HEK293 (cell line): ENCODE measurements around the gene LARGE1.

Source experiments
- CTCF ChIA-PET: fragments of 350-600 bp; formaldehyde crosslinking; extraction: SDS; loops from one replicate; lab custom pipeline; 2021; ENCODE audit warnings: antibody characterized with exemption; lab: Yijun Ruan, JAX
- POLR2A ChIA-PET: fragments of 300-600 bp; formaldehyde crosslinking; extraction: SDS; loops from one replicate; lab custom pipeline; 2020; ENCODE audit warnings: antibody characterized with exemption, inconsistent platforms; lab: Yijun Ruan, JAX
- H3K27ac ChIP-seq: fragments of 200-500 bp; sonication (Bioruptor generic); 2 replicates; pipeline ENCODE4 v1.5.1; 2014; ENCODE audit warnings: low read depth, low read length, control low read depth, inconsistent platforms; ENCODE audit errors: extremely low read depth
- H3K36me3 ChIP-seq, 2 experiments: fragments of 200-500 bp in 1 of 2; sonication (Bioruptor generic) in 1 of 2; 1 replicate in 1 of 2; 2 replicates in 1 of 2; pipeline ENCODE4 v1.5.1; 2014 to 2017; ENCODE audit warnings: inconsistent platforms in 2 of 2, low read length in 2 of 2; ENCODE audit not compliant: control insufficient read depth in 2 of 2, insufficient read depth in 1 of 2
- H3K4me1 ChIP-seq: fragments of 200-500 bp; sonication (Bioruptor generic); 2 replicates; pipeline ENCODE4 v1.5.1; 2014; ENCODE audit warnings: mild to moderate bottlenecking, low read length, inconsistent platforms; ENCODE audit not compliant: control insufficient read depth, insufficient read depth
- H3K4me3 ChIP-seq: 2 replicates; pipeline ENCODE4 v1.5.1; 2011; ENCODE audit warnings: low read depth, mild to moderate bottlenecking, control low read depth, low read length, moderate library complexity
- H3K9me3 ChIP-seq: fragments of 200-500 bp; sonication (Bioruptor generic); 2 replicates; pipeline ENCODE4 v1.5.1; 2014; ENCODE audit warnings: low read depth, low read length, inconsistent platforms; ENCODE audit not compliant: control insufficient read depth, insufficient read depth
- AEBP2 ChIP-seq: fragments of 450-650 bp; formaldehyde crosslinking; IDR thresholded peaks from 2 replicates; pipeline ENCODE4 v1.5.1; 2016; ENCODE audit warnings: missing biosample characterization, missing genetic modification characterization, borderline replicate concordance
- KLF10 ChIP-seq: fragments of 450-650 bp; IDR thresholded peaks from 2 replicates; pipeline ENCODE4 v1.5.1; 2018; ENCODE audit warnings: missing biosample characterization, mild to moderate bottlenecking, missing genetic modification characterization
- PATZ1 ChIP-seq: fragments of 450-650 bp; formaldehyde crosslinking; IDR thresholded peaks from 2 replicates; pipeline ENCODE4 v1.5.1; 2016; ENCODE audit warnings: missing biosample characterization, missing genetic modification characterization
- ZBTB48 ChIP-seq: fragments of 450-650 bp; formaldehyde crosslinking; IDR thresholded peaks from 2 replicates; pipeline ENCODE4 v1.5.1; 2016; ENCODE audit warnings: missing biosample characterization, missing genetic modification characterization
- ZBTB7A ChIP-seq: fragments of 450-650 bp; formaldehyde crosslinking; IDR thresholded peaks from 2 replicates; pipeline ENCODE4 v1.5.1; 2016; ENCODE audit warnings: low read depth, missing biosample characterization, missing genetic modification characterization
- ZEB2 ChIP-seq: fragments of 450-650 bp; formaldehyde crosslinking; IDR thresholded peaks from 2 replicates; pipeline ENCODE4 v1.5.1; 2016; ENCODE audit warnings: missing biosample characterization, missing genetic modification characterization
- ZFP3 ChIP-seq: fragments of 450-650 bp; formaldehyde crosslinking; IDR thresholded peaks from 2 replicates; pipeline ENCODE4 v1.5.1; 2016; ENCODE audit warnings: low read depth, missing biosample characterization, missing genetic modification characterization
- ZFP69B ChIP-seq: fragments of 450-650 bp; formaldehyde crosslinking; IDR thresholded peaks from 2 replicates; pipeline ENCODE4 v1.5.1; 2016; ENCODE audit warnings: missing biosample characterization, missing genetic modification characterization
- ZNF155 ChIP-seq: fragments of 450-650 bp; formaldehyde crosslinking; IDR thresholded peaks from 2 replicates; pipeline ENCODE4 v1.5.1; 2016; ENCODE audit warnings: missing biosample characterization, missing genetic modification characterization
- ZNF157 ChIP-seq: fragments of 450-650 bp; formaldehyde crosslinking; IDR thresholded peaks from 2 replicates; pipeline ENCODE4 v1.5.1; 2016; ENCODE audit warnings: missing biosample characterization, missing genetic modification characterization
- ZNF18 ChIP-seq: fragments of 450-650 bp; formaldehyde crosslinking; IDR thresholded peaks from 2 replicates; pipeline ENCODE4 v1.5.1; 2016; ENCODE audit warnings: missing biosample characterization, missing genetic modification characterization
- ZNF214 ChIP-seq: fragments of 450-650 bp; formaldehyde crosslinking; IDR thresholded peaks from 2 replicates; pipeline ENCODE4 v1.5.1; 2017; ENCODE audit warnings: missing biosample characterization, mild to moderate bottlenecking, missing genetic modification characterization, borderline replicate concordance
- ZNF24 ChIP-seq: fragments of 450-650 bp; formaldehyde crosslinking; IDR thresholded peaks from 2 replicates; pipeline ENCODE4 v1.5.1; 2016; ENCODE audit warnings: missing biosample characterization, missing genetic modification characterization
- ZNF280C ChIP-seq: fragments of 450-650 bp; formaldehyde crosslinking; IDR thresholded peaks from 2 replicates; pipeline ENCODE4 v1.5.1; 2016; ENCODE audit warnings: missing biosample characterization, missing genetic modification characterization
- ZNF473 ChIP-seq: fragments of 450-650 bp; formaldehyde crosslinking; IDR thresholded peaks from 2 replicates; pipeline ENCODE4 v1.5.1; 2017; ENCODE audit warnings: missing biosample characterization, missing genetic modification characterization
- ZNF555 ChIP-seq: fragments of 450-650 bp; formaldehyde crosslinking; conservative IDR thresholded peaks from 2 replicates; pipeline ENCODE4 v1.5.1; 2017; ENCODE audit warnings: missing biosample characterization, mild to moderate bottlenecking, missing genetic modification characterization, inconsistent platforms
- ZNF571 ChIP-seq: fragments of 450-650 bp; formaldehyde crosslinking; IDR thresholded peaks from 2 replicates; pipeline ENCODE4 v1.5.0; 2017; ENCODE audit warnings: missing biosample characterization, missing genetic modification characterization
- ZNF600 ChIP-seq: fragments of 450-650 bp; formaldehyde crosslinking; IDR thresholded peaks from 2 replicates; pipeline ENCODE4 v1.5.1; 2016; ENCODE audit warnings: missing biosample characterization, missing genetic modification characterization
- ZNF629 ChIP-seq: fragments of 450-650 bp; formaldehyde crosslinking; IDR thresholded peaks from 2 replicates; pipeline ENCODE4 v1.5.1; 2017; ENCODE audit warnings: missing biosample characterization, missing genetic modification characterization
- ZNF654 ChIP-seq: fragments of 450-650 bp; formaldehyde crosslinking; IDR thresholded peaks from 2 replicates; pipeline ENCODE4 v1.5.1; 2016; ENCODE audit warnings: low read depth, missing biosample characterization, missing genetic modification characterization
- ZNF660 ChIP-seq: fragments of 450-650 bp; IDR thresholded peaks from 2 replicates; pipeline ENCODE4 v1.5.1; 2018; ENCODE audit warnings: missing biosample characterization, mild to moderate bottlenecking, missing genetic modification characterization
- ZNF76 ChIP-seq: fragments of 450-650 bp; formaldehyde crosslinking; IDR thresholded peaks from 2 replicates; pipeline ENCODE4; 2016; ENCODE audit warnings: low read depth, missing biosample characterization, missing genetic modification characterization, borderline replicate concordance
- ZNF776 ChIP-seq: fragments of 450-650 bp; formaldehyde crosslinking; IDR thresholded peaks from 2 replicates; pipeline ENCODE4 v1.5.0; 2017; ENCODE audit warnings: missing biosample characterization, missing genetic modification characterization, borderline replicate concordance
- ZNF785 ChIP-seq: fragments of 450-650 bp; formaldehyde crosslinking; IDR thresholded peaks from 2 replicates; pipeline ENCODE4 v1.5.1; 2016; ENCODE audit warnings: missing biosample characterization, missing genetic modification characterization

LARGE1 gene

GRCh38 chr22:33260498-33260897 lies 659.8 kb downstream of the LARGE1 start:
- Histone ChIP-seq H3K9me3 (no peaks in the 10 kb centered on the region), H3K27ac (no peak overlapping the region), H3K36me3 (no peaks in the 10 kb centered on the region), H3K4me3 (no peak overlapping the region), H3K4me1 (no peaks in the 10 kb centered on the region)
- POLR2A ChIA-PET: no interaction called here
- TF ChIP-seq ZNF18 (tag by site-specific recombination): no peak
- CTCF ChIA-PET: no interaction called here

GRCh38 chr22:33255791-33256190 lies 664.5 kb downstream of the LARGE1 start:
- no peak overlapping the region for H3K4me3 ChIP-seq
- CTCF ChIA-PET: interaction anchor here (0.7 to 2.7 kb wide), 2 partner anchors 18 to 21 kb away, joined by 3 to 8 read pairs; no protein-coding TSS in a partner anchor
- H3K27ac ChIP-seq: no peak overlapping the region

GRCh38 chr22:33248948-33249347 lies 671.3 kb downstream of the LARGE1 start:
- TF ChIP-seq ZFP69B: no peak
- TF ChIP-seq ZNF600 (tag by site-specific recombination): no peak
- no peak for TF ChIP-seq ZNF654 (tag by site-specific recombination)
- no peak for TF ChIP-seq ZNF473 (tag by site-specific recombination)
- TF ChIP-seq ZFP3: no peak
- TF ChIP-seq ZEB2: no peak
- no peak for TF ChIP-seq ZNF24 (tag by site-specific recombination)
- TF ChIP-seq ZNF157: no peak
- no peak for TF ChIP-seq ZNF280C (tag by site-specific recombination)
- Histone ChIP-seq H3K36me3 (no peaks in the 10 kb centered on the region), H3K4me1 (no peaks in the 10 kb centered on the region), H3K27ac (no peak overlapping the region), H3K9me3 (no peaks in the 10 kb centered on the region), H3K4me3 (no peak overlapping the region)
- POLR2A ChIA-PET: no interaction called here
- CTCF ChIA-PET: no interaction called here

More at GRCh38 chr22:33255791-33256190, 664.5 kb downstream of the LARGE1 start:
- Histone ChIP-seq H3K4me1 (no peaks in the 10 kb centered on the region), H3K36me3 (no peaks in the 10 kb centered on the region), H3K9me3 (no peaks in the 10 kb centered on the region)
- TF ChIP-seq ZNF155 (tag by site-specific recombination) (no peak), ZNF214 (tag by site-specific recombination) (no peak), KLF10 (tag by site-specific recombination) (no peak)
- TF ChIP-seq, all 188 proteins: peak for 0
- POLR2A ChIA-PET: no interaction called here

GRCh38 chr22:33247758-33248157 lies 672.5 kb downstream of the LARGE1 start:
- ChIA-PET POLR2A (no interaction called here), CTCF (no interaction called here)
- no peaks in the 10 kb centered on the region for H3K9me3 ChIP-seq
- H3K4me1 ChIP-seq: no peaks in the 10 kb centered on the region
- H3K27ac ChIP-seq: no peak overlapping the region
- H3K36me3 ChIP-seq: no peaks in the 10 kb centered on the region
- no peak overlapping the region for H3K4me3 ChIP-seq
- TF ChIP-seq ZBTB48 (tag by site-specific recombination): no peak
- no peak for TF ChIP-seq AEBP2
- no peak for TF ChIP-seq ZBTB7A
- TF ChIP-seq ZNF660: no peak
- no peak for TF ChIP-seq ZNF776
- no peak for TF ChIP-seq ZNF571 (tag by site-specific recombination)
- TF ChIP-seq ZNF785 (tag by site-specific recombination): no peak
- no peak for TF ChIP-seq ZNF629 (tag by site-specific recombination)
- no peak for TF ChIP-seq ZNF555 (tag by site-specific recombination)
- no peak for TF ChIP-seq ZNF76 (tag by site-specific recombination)
- no peak for TF ChIP-seq PATZ1 (tag by site-specific recombination)
